GM10847 (cell line): ENCODE results near the gene OXSR1.

Experiments used
- POLR2A ChIP-seq: IDR thresholded peaks from 2 replicates; pipeline ENCODE4 v1.6.1; 2011; ENCODE audit not compliant: insufficient read length; ENCODE audit errors: extremely low read depth

Gene OXSR1

GRCh38 chr3:38138349-38139190 is 26.8 kb upstream of the OXSR1 start, which contains the start of gene MYD88:
Gene MYD88, plus strand, starts transcription at chr3:38138661. Its CDS starts 40 bp downstream, at chr3:38138701.
- TF ChIP-seq POLR2A = peak; percentile 96

GRCh38 chr3:38139191-38139590 is 26.1 kb upstream of the OXSR1 start:
- TF ChIP-seq POLR2A = no peak

GRCh38 chr3:38139652-38140051 is 25.7 kb upstream of the OXSR1 start:
- no peak for TF ChIP-seq POLR2A

- TF ChIP-seq POLR2A = no peak
These were observed 24.8 kb upstream of the OXSR1 start for GRCh38 chr3:38140326-38141172.

- TF ChIP-seq POLR2A = no peak
These were observed 24.0 kb upstream of the OXSR1 start for GRCh38 chr3:38141173-38141951.

GRCh38 chr3:38141952-38142273 is 23.4 kb upstream of the OXSR1 start:
- TF ChIP-seq POLR2A = no peak

- TF ChIP-seq POLR2A = no peak
These were observed 22.4 kb upstream of the OXSR1 start for GRCh38 chr3:38142959-38143358.

GRCh38 chr3:38143511-38143910 is 21.8 kb upstream of the OXSR1 start:
- TF ChIP-seq POLR2A = no peak

GRCh38 chr3:38146504-38146903 is 18.8 kb upstream of the OXSR1 start:
- TF ChIP-seq POLR2A = no peak

GRCh38 chr3:38147421-38147820 is 17.9 kb upstream of the OXSR1 start:
- no peak for TF ChIP-seq POLR2A

- TF ChIP-seq POLR2A = no peak
These were observed 16.9 kb upstream of the OXSR1 start for GRCh38 chr3:38148311-38148882.

GRCh38 chr3:38149708-38150107 is 15.6 kb upstream of the OXSR1 start:
- TF ChIP-seq POLR2A = no peak

- no peak for TF ChIP-seq POLR2A
These were observed 14.4 kb upstream of the OXSR1 start for GRCh38 chr3:38150780-38151528.

GRCh38 chr3:38151667-38152265 is 13.6 kb upstream of the OXSR1 start:
- no peak for TF ChIP-seq POLR2A
